GM18870 (cell line): ENCODE data around the gene TSHZ2.

Source experiments
- ATAC-seq: cut with Tn5 transposase; IDR thresholded peaks from one replicate; pipeline ENCODE4 v1.9.1; 2021; ENCODE audit warnings: moderate library complexity; ENCODE audit not compliant: unreplicated experiment

The TSHZ2 gene

DNA sequence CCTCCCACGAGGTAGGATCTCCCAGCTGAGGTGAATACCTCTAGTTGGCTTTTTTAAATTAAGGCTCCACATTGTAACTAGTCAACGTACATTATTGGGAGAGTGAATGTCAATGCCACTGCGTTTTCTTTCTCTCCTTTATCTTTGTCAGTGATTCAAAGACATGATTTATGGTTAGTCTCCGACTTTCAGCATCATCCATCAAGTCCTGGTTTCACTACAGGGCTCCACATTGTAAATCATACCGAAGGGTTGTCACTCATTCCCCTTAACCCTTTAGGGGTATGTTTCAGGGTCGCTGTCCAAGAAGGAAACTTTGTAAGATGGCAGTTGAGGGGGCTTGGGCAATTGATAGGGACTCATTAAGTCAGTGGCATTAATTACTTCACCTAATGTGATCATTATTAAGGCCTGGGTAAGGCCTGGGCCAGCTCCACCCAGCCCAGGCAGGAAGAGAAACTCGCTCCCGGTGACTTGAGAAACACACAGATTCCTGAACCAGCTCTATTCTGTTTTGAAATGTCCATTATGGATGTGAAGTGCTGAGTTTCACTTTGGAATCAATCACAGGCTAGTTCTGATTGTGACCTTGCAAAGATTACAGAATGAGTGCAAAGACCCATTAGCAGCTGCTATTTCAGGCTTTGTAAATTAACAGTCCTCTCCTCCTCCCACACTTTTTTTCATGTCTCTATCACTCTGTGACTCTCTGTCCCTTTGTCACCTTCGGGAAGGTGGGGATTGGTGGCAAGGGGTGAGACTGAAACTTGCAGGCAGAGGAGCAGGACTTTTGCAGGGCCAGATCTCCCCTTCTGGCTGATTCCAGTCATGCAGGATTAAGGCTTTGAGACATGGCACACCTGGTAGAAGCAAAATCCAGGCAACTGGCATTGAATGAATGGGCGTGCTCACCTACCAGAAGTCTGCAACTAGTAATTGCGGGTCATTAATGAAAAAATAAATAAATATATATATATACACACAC is 222.4 kb downstream of the TSHZ2 start:
- ATAC-seq: no peak

DNA sequence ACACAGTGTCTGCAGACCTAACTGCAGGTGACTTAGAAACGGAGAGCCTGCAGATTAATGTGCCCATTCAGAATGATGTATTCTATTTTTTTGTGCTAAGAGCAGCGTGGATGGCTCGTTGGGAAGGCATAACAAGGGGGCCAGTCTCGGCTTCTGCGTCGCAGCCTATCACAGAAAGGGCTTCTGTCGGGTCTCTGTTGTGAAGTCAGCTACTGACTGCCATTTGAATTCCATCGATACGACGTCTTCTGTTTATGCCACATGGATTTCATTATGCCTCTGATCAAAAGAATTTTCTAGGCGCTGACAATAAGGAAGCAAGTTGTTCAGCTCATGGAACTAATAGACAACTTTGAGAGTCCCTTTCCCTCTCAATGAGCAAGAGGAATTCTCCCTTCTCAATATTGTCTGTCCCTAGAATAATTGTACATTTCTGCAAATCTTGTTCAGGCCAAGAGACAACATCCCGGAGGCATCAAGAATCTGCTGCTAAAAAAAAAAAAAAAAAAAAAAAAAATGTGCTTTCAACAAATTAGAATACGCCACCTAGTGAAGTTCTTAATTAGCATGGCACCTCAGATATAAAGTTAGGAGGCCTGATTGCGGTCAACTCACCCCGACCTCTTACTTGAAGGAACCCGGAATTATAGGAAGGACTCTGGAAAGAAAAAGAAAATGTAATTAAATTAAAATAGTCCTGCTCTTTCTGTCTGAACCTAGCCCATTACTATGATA is 223.9 kb downstream of the TSHZ2 start:
- ATAC-seq: no peak

DNA sequence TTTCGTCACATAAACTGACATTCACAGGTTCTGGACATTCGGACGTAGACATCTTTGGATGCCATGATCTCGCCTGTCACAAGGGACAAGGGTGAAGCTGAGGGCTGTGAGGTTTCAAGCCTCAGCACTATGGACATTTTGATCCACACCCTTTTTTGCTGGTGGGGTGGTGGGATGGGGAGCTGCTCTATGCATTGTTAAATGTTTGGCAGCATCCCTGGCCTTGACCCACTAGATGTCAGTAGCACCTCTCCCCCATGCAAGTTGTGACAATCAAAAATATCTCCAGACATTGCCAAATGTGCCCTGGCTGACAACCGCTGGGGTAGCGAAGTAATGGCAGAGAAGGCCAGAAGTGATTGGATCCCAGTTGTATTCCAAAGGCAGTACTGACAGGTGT is 229.4 kb downstream of the TSHZ2 start:
- ATAC-seq: no peak

DNA sequence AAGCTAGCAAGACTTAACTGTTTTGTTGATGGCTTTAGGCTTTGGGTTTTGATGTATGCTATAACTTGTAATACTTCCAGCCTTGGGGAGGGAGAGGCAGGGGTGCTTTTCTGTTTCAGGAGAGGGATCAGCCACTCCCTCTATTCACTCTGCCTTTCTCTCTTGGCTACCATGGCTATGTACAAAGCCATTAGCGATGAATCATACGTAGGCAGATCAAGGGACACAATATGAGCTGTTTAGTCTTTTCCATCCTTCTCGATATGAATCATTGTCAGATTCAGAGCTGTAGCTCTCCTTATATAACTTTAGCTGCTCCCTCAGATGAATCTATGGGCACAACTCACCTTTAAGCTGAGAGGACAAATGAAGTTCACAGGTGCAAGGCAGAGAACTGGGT is 230.6 kb downstream of the TSHZ2 start:
- ATAC-seq: no peak

DNA sequence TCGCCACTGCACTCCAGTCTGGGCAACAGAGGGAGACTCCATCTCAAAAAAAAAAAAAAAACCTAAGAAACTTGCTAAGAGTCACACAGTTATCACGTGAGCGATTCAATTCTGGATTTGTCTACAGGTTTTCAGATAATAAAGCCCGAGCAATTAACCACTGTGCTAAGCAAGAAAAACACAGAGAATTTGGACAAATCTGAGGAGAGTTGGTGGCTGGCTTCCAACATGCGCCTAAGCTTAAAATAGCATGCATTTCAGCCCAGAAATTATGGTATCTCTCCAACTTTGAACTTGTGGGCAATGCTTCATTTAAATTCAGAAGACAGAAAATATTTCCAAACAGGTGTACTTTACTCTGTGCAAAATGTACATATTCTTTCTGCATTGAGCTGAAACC is 232.9 kb downstream of the TSHZ2 start:
- no peak for ATAC-seq

DNA sequence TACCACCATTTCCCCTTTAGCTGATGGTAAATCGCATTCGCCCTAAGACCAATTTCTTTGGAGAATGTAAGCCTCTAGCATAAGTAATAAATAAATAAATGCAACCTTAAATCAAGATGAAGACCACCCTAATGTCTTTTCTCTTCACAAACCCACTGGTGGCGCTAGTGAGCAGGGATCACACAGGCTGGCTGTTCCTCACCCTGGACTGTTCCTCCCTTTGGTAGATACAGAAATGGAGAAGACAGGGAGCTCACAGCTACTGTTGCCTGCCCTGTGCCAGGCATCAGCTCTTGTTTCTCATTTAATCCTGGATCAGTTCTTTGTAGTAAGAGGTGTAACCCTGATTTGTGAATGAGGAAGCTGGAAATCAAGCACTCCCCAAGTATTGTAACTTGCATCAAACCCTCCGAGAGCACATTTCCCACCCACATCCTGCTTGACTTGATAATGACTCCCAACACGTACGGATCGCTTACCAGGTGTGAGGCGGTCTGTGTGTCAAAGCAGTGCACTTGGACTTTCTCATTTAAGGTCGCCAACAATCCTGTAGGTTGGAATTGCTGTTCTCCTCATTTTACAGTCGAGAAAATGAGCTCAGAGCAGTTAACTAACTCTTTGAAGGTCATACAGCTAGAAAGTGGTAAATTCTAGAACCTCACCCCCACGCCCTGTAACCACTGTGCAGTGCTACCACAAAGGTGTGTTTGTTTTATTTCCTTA is 236.1 kb downstream of the TSHZ2 start:
- no peak for ATAC-seq

GRCh38 chr20:53210041-53210440 is 237.9 kb downstream of the TSHZ2 start:
- no peak for ATAC-seq

- no peak for ATAC-seq
These were observed 238.8 kb downstream of the TSHZ2 start for GRCh38 chr20:53210931-53211330.

- no peak for ATAC-seq
These were observed 239.9 kb downstream of the TSHZ2 start for GRCh38 chr20:53212018-53212417.

GRCh38 chr20:53214392-53214791 is 242.2 kb downstream of the TSHZ2 start:
- ATAC-seq: no peak

DNA sequence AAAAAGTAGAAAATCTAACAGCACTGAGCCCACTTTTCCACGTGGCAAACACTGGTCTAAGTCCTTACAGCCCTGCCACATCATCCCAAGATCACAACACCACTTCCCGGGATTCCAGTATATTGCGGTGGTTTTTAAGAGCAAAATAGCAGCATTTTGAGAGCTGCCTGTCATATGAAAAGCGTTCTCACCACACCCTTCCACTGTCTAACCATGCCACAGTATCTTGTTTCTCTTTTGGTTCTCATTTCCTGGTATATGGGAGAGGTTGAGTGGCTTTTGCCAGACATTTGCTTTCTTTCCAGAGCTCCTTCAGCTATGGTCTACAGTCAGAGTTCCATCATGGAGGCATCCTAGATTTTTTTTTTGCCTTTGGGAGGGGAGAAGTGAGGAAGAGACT is 243.0 kb downstream of the TSHZ2 start:
- no peak for ATAC-seq

DNA sequence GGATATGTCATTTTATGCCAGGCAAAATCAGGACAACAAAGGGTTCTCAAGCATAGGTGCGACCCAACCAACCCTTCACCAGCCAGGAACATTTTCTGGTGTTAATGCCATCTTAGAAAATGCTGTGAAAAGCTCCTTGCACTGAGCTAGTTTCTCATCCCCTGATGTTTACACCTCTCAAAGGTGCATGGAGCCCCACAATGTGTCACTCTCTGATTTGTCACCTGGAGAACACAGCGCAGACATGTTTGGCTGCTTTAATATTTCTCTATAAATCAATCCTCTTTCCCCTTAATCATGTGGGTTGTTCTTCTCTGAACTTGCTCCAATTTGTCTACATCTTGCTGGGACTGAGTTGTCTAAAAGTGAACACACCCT is 244.3 kb downstream of the TSHZ2 start:
- no peak for ATAC-seq

DNA sequence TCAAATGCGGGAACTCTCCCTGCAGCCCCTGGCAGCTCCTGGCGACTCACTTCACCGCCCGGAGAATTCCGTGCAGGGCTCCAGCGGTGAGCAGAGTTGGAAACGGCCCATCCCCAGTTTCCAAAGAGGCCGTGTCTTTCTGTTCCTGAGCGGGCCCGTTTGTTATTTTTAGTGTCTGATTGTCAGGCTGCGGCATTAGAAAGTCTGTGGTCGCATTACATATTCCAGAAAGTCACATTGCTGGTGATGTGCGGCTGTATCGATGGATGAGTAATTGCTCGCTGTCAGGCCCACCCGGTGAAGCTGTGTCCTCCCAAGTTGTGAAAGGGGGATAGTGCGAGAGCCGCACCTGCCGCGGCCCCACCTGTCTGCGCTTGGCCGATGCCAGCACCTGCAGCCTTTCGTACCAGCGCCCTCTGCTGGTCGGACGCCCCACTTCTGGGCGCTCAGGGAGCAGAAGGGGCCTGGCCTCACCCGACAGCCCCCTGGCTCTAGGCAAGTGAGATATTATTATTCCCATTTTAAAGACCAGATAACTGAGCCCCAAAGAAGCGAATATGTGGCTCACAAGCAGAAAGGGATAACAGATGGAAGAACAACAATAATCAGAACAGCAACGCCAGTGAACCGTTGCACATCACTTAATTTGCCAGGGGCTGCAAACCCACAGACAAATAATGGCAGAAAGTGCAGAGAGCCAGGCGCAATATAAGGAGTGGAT is 244.9 kb downstream of the TSHZ2 start:
- ATAC-seq: no peak

DNA sequence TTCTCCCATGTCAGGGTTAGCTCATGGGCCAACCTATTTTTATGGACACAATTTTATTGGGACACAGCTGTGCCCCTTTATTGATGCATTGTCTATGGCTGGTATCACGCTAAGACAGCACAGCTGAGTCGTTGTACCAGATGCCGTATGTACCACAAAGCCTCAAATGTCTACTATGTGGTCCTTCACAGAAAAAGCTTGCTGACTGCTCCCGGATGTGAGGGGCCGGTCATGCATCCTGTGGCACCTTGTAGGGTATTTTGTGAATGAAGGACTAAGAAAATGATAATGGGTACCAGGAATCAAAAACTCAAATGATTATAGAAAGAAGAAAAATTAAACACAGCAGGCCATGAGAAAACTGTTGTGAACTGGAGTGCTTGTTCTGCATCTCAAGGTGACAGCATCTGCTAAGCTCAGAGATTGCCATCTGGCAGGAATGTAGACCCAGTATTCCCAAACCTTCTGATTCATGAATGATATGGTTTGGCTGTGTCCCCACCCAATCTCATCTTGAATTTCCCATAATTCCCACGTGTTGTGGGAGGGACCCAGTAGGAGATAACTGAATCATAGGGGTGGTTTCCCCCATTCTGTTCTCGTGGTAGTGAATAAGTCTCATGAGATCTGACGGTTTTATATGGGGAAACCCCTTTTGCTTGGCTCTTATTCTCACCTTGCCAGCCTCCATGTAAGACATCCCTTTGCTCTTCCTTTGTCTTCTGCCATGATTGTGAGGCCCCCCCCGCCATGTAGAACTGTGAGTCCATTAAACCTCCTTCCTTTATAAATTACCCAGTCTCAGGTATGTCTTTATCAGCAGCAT is 248.5 kb downstream of the TSHZ2 start:
- ATAC-seq: no peak

DNA sequence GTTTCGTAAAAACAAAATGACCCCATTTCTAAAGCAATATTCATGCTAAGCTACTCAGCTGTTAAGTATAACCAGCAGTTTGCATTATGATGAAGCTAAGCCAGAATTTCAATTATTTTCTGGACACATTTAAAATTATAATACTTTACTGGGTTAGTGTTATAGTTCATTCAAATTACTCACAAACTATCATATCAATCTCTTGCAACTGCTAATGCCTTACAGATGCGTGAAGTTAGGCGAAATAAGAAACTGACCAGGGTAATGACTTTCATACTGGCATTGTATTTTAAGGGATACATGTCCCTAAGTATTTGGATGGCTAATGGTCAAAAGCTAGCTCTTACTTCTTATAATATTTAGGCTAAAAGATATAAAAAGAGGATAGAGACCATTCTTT is 249.6 kb downstream of the TSHZ2 start:
- no peak for ATAC-seq

GRCh38 chr20:53222416-53222815 is 250.3 kb downstream of the TSHZ2 start:
- no peak for ATAC-seq

GRCh38 chr20:53222932-53223331 is 250.8 kb downstream of the TSHZ2 start:
- ATAC-seq: no peak

GRCh38 chr20:53223626-53224172 is 251.5 kb downstream of the TSHZ2 start:
- no peak for ATAC-seq

DNA sequence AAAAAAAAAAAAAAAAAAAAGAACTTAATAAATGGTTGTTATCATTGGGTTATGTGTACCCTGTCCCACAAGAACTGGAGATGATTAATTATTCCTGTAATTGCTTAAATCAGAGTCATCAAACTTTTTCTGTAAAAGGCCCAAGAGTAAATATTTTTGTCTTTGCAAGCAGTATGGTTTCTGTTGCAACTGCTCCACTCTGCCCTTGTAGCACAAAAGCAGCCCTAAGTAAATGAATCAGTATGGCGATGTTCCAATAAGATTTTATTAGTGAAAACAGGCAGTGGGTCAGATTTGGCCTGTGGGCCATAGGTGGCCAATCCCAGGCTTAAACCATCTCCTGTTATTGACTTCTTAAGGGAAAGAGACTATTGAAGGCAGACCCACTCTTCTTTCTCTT is 252.7 kb downstream of the TSHZ2 start:
- ATAC-seq: no peak

DNA sequence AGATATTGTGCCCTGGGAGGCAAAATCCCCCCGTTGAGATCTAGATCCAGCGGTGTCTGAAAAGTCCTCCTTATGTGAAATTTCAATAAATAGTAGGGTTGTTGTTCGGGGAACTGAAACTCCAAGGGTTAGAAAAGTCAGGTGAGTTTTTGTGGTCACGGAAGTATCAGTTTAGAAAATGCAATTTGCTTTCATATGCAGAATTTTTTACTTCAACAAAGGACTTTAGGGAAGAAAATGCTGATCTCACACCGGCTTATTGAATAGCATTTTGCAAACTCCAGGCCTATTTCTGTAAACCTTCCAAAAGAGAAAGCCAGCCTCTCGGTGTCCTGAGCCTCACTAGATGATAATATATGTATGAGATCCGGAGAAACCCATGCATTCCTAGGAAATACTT is 254.7 kb downstream of the TSHZ2 start:
- no peak for ATAC-seq
